SK-N-DZ (cell line): Measurements from ENCODE around the gene FAM170B.
A peak's percentile ranks its signal among the peaks of the same experiment; 100 is the strongest.

Experiments used
- DNase-seq: peaks from one replicate; pipeline ENCODE4 v3.0.0-alpha.2; 2015; ENCODE audit warnings: low spot score

The FAM170B gene

DNA sequence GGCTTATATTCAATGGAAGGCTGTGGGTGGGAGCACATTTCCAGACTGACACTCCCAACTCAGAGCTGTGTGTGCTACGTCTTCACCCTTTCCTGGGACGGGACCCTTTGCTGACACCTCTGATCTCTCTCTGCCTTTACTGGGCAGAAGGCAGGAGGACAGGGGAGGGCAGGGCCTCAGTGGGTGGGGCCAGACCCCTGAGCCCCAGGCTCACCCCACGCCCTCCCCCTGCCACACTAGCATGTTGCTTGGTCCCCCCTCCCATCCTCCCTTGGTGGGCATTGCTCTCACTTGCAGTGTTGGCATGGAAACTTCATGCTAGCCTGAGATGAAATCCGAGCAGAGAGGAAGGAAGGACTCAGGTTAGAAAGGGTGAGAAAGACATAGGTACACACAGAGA, 36.0 kb upstream of the FAM170B start:
- DNase-seq, result no peak

DNA sequence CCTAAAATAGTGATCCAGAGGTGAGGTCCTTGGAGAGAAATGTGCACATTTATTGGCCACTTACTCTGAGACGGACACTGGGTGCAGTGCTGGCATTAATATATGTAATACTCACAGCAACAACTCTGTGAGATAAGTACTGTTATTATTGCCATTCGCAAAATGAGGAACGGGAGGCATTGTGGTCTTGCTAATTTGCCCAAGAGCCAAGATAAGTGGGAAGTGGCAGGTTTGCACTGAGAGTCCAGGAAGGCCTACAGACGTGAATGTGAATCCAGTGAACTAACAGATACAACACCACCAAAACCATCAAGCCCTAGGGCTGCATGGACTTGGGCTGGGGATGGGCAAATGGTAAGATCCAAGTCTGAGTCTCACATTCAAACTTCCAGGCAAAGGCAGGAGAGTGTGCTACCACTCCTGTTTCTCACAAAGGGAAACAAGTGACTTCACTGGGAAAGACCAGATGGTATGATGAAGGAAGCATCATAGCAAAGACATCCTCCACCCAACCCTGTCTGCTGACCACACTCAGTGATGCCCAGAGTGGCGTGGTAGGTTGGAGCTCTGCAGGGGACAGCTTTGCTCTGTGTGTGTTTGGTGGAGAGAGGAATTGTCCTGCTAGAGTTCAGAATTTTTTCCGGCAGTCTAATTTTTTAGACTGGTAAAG, 35.1 kb upstream of the FAM170B start:
- no peak for DNase-seq

DNA sequence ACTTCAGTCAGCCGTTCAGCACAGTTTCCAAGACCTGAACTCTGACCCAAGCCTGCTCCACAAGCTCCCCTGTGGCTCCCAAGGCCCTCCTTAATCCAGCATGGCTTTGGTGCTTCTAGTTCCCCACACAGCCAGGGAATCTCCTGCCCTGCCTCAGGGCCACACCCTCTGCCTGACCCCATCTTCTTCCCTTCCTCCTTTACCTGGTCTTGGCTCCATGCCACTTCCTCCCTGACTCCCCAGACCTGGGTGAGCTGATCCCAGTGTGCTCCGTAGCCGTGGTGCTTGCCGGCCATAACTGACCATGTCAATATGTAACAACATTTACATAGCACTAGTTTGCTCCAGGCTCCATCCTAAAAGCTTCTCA, 34.3 kb upstream of the FAM170B start:
- no peak for DNase-seq

DNA sequence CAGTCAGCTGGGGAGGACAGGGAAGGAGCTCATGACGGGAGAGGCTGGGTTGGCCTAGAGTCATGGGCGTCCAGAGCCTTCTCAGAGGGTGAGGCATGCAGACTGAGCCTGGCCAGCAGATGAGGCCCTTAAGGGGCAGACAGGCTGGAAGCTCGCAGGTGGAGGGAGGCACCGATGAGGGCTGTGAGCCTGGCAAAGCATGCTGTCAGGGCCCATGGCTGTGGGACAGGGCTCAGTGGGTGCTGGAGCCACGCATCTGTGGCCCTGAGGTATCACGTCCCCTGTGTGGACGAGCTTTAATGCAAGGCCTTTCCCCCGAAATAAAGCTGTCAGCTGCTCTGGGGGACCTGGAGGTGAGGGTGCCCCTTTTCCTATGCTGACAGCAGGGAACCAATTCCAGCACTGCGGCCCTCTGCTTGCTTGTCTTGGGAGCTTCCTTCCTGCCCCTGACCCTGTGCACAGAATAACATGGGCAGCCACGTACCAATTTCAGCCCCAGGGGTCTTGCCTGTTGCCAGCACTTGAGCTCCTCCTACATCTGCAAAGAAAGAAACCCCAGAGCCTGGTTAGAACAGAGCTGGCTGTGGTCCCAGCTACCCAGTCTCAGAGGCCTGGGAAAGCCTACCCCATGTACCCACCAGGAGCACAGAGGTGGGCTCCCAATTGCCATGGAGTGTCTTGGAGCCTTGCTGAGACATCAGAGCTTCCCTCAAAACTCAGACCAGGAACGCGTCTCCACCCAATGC, 33.8 kb upstream of the FAM170B start:
- no peak for DNase-seq

DNA sequence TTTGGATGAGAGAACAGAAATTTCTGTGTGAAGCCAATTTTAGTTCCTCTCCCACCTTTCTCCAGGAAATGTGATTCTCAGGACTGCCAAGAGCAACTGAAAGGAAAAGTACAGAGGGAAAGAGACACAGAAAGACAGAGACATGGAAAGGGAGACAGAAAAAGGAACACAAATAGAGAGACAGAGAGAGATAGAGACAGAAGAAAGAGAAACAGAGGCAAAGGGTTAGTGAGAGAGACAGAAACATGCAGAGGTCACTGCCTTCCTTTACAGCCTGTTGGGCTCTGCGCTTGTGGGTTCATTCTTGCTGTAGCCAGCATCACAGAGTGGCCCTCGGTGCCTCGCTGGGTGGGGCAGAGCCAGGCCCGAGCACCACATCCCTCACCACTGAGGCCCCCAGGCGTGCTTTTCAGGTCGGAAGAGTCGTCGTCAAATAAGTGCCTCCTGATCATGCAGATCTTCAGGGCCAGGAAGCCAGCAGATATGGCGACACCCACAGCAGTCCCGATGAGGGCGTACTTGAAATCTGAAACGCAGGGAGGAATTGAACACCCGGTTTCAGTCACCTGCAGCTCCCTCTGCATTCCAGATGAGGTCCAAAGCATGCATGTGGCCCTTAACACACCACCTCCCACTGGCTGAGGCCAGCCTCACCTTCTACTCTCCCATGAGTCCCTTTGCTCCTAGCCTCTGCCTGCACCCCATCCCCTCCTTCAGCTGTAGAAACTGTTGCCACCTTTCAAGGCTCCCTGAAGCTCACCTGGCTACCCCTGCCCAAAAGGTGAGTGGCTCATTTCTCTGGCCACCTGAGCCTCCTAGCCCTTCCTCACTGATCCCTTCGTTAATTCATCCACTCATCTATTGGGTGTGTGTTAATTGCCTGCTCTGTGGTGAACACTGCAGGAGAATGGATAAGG, 32.9 kb upstream of the FAM170B start:
- DNase-seq, result no peak

DNA sequence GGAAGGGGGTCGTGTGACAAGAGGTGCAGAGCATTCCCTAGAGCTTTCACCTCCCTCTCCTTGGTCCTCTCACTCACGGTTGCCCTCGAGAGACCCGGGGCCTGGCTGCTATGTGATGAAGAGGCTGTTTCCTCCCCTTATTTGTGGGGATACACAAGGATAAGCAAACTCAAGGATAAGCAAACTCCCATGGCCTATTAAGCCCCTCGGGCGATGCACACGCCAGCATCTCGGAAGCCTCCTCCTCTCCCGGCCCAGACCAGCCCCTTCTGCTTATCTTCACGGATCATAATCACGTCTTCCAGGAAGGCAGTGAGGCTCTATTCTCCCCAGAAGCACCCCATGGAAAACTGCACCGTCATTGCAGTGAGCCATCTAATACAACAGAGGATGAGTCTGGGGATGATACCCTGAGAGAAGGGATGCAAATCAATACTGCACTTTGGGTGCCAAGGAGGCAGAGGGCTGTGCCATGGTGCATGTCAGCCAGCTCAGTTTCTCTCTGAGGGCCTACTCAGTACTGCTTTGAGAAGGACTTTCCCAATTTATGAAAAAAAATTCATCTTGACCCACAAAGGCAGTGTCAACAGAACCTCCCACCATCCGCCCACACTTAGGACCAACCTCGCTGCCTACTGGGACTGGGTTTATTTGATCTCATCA, 32.1 kb upstream of the FAM170B start:
- peak; percentile 69 for DNase-seq

DNA sequence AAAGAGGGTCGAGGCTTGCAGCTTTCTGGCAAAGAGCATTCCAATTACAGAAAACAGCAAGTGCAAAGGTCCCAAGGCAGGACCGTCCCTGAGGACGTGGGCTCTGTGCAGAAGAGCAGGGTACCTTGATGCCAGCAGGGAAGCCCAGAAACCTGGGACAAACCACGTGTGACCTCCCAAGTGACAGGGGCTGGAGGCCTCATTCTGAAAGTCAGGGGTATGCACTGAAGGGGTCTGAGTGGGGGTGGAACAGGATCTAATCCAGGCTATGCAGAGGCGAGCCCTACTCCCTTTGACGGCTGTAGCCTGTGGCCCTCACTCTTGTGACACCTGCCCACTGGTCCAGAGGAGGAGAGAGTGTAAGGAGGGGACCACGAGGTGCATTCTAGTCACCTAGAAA, 31.4 kb upstream of the FAM170B start:
- DNase-seq, result no peak

DNA sequence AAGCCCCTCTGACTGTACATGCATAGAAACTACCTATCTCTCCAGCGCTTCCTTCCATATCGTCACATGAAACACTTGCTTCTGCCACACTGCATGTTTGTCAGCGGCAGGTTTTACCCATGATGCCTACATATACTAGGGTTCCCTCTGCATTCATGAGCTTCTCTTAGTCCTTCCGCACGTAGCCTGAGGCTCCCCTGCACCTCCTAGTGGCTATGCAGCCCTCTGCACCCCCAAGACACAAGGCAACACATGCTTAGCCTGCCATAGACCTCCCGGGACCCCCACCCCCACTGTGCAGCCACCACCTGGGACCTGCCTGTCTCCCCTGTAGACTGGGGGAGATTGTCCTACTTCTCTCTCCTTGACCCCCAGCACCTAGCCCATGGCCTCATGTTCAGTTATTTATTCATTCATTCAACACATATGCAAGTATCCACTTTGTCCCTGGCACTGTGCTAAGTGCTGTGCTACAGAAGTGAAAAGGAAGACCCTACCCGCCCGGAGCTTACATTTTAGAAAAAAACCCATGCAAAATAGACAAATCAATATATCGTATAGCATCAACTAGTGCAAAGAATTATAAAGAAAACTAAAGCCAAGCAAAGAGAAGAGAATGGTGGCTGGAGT, 30.9 kb upstream of the FAM170B start:
- peak; percentile 63 for DNase-seq

DNA sequence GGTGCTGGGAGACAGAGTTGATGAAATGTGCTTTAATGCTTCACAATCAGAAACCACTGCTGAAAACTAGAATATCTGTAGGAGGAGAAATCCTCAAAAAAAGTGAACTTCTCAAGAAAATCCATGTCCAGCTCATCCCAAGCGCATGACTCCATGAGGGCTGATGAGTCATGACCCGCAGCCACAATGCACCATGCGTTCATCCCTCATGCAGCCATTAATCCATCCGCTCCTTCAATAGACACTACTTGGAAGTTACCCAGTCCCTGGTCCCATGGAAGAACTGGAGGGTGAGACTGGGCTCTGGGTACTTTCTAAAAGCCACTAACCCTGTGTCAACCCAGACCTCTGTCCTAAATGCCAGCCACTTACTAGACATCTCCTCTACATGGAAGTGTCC, 29.9 kb upstream of the FAM170B start:
- DNase-seq, result no peak

DNA sequence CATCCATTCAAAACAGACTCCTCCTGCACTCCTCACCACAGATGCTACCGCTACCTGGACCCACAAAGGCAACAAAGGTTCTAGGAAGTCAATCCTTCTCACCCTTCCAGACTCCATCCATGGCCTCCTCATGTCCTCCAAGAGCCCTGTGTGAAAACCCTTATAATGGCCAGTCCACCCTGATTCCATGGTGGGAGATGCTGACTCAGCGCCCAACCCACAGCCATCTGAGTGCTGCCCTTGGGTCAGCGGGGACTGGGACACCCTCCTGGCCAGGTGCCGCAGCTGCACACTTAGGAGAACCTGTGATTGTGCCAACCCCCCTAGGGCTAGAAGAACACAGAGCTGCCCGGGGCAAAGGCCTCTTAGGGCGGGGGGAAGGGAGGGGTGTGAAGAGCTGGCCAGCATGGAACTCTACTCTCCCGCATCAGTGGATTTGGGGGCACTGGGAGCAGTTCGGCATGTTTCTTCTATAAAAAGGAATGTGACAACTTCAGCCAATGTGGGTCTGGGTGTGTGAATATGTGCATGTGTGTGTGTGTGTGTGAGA, 29.0 kb upstream of the FAM170B start:
- no peak for DNase-seq

DNA sequence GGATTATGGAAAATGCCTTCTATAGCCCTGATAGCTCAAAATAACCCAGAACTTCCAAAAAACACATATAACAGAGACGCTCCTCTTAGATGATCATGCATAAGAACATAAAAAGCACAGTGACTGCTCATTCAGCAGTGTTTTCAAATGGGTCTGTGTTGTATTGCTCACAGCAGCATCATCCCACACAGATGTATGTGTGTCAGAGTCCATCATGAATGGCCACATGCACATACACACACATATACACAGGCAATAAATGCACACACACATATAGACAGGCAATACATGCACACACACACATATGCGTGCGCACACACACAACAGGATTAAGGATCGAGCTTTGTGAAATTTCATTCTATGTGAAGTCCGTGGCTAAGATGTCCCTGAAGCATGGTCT, 28.2 kb upstream of the FAM170B start:
- DNase-seq, result no peak

DNA sequence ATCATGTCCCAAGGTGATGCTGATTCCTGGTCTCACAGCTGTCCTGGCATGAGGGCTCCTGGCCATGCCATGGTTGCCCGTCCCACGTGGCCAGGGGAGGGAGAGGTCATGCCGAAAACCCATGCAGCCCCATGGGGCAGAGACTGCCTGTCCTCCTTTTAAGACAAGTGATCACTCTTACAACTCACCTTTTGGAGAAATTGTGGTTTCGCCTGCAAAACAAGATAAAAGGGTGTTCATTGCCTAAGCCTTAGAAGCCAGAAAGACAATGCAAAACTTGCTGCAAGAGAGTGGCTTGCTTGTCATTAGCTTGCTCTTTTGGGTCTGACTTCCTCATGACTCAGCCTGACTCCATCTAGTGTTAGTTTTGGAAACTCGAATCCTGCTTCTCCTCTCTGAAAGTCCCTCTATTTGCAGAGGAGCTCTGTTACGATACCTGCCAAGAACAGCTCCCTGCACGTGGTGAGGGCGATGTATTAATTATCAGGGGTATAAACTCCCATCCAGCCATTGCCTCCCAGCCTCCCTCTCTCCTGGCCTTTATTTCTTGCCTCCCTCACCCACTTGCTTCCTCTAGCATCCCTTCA, 27.7 kb upstream of the FAM170B start:
- no peak for DNase-seq

DNA sequence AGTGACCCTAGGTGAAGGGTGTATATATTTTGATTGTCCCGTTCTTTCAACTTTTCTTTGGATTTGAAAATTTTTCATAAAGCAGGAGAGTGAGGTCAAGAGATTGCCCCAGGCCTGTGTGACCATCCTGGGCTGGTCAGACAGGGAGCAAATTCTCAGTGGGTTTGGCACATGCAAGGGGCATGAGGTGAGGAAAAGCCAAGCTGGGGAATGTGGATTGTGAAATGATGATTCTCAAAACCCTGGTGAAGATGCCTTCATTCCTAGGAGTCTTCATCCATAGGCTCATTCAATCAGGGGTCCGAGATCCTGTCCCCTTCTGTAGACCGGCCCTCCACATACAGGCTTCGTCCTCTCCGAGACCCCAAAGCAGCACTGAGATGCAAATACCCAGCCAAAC, 27.0 kb upstream of the FAM170B start:
- DNase-seq, result no peak

DNA sequence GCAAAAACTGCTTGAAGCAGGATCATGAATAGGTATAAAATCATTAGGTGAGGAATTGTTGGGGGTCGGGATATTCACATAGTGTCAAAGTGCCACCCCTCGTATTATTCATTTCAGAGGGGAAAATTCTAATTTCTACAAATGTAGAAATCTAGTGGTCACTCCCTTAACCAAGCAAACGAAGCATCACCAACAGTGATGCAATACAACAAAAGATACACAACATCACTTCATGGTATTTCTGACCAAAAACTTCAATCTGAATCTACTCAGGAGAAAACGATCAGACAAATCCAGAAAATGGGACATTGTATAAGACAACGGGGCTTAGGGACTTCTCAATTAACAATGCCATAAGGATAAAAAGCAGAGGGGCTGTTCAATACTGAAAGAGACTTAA, 26.3 kb upstream of the FAM170B start:
- no peak for DNase-seq

DNA sequence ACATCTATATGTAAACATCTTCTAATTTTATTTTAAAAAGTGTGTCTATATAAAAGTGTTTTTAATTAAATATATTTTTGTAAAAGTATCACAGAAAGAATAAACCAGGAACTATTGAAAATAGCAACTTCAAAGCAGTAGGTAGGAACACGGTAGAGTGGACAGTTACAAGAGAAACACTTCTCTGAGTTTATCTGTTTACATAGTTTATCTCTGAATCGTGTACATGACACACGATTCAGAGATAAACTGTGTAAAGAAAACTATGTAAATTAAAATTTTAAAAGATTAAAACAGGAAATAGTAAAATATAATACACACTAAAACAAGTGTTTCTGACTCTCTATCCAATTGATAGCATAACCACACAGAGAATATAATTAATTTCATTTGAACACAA, 25.1 kb upstream of the FAM170B start:
- DNase-seq, result no peak

DNA sequence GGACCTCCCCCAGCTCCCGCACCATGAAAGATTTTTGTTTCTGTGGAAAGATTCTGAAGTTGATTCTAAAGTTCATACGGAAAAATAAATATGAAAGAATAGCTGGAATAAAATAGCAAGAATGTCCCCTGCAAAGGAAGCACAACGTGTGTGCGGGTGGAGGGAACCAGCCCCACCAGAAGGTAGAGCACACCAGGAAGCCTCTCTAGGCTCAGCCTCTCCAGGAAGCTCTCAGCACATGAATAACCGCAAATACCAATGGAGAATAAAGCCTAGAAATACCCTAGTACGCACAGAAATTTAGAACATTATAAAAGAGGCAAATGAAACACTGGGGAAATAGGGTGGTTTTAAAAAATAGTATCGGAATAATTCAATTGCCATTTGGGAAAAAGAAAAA, 24.6 kb upstream of the FAM170B start:
- DNase-seq, result no peak

DNA sequence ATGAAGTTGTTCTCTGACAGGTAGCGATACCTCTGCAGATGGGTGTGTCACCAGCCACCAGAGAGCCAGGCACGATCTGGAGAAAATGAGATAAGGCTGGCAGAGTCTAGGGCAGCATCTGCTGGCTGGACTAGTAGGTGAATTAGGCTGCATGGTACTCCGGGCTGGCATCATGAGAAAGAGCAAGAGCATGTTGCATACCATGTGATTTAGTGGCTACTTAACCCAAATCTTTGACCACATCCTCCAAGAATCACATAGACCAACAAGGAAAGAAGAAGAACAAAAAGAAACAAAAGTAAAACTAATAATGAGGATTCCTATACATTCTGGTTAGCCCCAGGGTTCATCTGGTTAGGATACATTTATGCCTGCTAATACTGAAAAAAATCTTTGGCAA, 23.4 kb upstream of the FAM170B start:
- DNase-seq, result no peak

DNA sequence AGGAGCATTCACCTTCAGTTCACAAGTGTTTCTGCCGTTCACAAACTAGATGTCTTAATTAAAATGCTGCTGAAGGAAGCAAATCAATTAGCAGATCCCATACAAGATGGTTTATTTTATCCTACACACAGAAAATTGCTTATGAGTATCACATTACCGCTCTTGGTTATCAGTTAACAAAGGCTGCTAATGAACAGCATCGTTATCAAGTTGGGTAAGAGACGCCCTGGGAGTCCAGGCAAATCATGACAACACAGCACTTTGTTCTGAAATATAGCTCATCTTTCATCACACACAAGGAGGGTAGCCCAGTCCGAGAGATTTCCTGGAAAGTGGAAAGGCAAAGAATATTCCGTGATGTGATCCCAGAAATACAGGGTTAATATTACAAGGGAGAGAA, 20.8 kb upstream of the FAM170B start:
- DNase-seq, result no peak

DNA sequence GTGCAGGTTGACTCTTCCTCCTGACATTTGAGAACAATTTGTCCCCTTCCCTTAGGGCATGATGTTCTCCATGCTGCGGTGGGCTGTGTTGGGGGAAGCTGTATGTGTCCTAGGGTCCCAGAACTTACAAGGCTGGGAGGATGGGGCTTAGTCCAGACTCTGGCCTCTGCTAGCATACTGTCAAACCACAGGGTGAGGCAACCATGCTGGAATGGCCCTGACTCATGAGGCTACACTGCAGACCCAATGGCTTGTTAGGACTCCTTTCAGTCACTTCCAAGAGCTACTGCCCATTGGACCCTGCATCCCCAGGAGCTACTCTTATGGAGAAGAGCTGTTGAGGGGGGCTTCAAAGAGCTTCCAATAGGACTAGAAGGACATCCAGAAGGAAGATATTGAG, 20.1 kb upstream of the FAM170B start:
- DNase-seq, result no peak

DNA sequence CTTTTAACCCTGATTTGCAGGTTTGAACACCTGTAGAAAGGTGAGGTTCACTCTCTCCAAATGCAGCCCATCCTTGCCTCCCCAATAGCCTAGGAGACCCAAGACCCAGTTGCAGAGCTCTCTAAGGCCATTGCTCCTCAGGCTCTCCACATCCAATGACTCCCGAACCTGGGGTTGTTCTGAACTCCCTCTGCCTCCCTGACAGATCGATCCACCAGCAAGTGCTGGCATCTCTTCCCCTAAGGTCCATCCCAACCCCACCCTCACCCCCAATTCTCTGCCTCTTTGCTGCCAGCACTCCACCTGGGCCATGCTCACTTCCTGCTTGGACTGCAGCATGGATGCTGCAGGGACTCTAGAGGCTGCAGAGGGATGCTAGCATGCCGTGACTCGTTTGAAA, 19.3 kb upstream of the FAM170B start:
- no peak for DNase-seq

DNA sequence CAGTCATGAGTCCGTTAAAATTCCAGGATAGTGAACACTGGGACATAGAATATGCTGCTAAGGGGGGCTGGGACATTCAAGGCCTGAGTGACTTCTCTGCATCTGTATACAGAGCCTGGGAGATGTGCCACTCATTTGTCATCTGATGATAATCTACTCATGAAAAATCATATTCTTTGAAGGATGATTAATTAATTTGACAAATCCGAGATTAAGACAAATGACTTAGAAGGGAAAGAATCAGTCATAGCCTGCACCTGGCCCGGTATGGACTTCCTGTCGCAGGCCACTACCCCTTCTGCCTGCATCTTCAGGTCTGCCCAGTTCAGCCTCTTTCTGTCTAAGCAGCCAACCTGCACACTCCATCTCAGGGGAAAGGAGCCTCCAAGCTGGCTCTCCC, 18.8 kb upstream of the FAM170B start:
- DNase-seq, result no peak
